ENCODE measurements around the gene PRR33. TPM values are rescaled to one million over a fixed set of nuclear protein-coding genes. Genes with fewer than 3 reads are reported as not detected.

Gene PRR33
- total and polyA plus RNA-seq, 10 of the 15 experiments (the other 5 are each of a cell fraction or from before 2014, with no cell fraction given), result 0.02 to 1.0 (median 0.38) TPM; not detected in 6

DNA sequence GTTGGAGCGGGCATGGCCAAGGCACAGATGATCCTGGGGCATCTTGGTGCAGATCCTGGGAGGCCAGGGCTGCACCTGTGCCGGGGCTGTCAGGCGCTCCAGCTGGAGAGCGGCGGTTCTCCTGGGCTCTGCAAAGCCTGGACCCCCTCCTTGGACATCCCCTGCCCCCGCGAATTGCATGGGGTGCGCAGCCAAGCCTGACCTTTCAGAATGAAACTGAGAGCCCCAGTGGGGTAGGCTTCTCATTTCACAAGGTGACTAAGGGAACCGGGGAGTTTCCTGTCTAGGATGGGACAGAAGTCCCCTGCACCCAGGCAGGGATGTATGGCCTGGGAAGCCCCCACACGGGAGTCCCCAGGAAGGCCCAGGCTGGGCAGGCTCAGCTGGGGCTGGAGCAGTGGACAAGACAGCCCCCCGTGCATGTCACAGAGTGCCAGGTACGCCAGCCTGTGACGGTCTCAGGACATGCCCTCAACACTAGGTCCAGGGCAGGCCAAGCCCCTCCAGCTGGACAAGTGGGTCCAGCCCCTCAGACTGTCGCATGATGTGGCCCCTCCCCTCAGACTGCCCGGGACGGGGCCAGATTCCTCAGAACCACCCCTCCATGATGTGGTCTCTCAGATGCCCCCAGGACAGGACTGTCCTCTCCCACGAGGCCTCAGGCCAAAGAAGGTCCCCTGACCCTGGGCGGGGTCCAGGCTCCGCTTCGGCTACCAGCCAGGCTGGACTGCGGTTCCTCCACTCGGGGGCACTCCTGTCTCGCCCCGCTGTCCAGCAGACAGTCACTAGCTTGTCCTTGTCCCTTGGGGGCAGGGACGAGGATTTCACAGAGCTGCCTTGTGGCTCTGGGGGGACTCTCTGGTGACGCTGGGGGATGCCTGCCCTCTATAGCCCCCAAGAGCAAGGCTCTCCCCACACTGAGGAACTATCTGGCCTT lies 36.5 kb downstream of the PRR33 start (continued):
- TF ChIP-seq, protein P1, sequence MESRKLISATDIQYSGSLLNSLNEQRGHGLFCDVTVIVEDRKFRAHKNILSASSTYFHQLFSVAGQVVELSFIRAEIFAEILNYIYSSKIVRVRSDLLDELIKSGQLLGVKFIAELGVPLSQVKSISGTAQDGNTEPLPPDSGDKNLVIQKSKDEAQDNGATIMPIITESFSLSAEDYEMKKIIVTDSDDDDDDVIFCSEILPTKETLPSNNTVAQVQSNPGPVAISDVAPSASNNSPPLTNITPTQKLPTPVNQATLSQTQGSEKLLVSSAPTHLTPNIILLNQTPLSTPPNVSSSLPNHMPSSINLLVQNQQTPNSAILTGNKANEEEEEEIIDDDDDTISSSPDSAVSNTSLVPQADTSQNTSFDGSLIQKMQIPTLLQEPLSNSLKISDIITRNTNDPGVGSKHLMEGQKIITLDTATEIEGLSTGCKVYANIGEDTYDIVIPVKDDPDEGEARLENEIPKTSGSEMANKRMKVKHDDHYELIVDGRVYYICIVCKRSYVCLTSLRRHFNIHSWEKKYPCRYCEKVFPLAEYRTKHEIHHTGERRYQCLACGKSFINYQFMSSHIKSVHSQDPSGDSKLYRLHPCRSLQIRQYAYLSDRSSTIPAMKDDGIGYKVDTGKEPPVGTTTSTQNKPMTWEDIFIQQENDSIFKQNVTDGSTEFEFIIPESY (IDR thresholded peaks at IDR 0.05), result no peak
- TF ChIP-seq ZNF687 (IDR thresholded peaks at IDR 0.05) (no peak), DPF2 (IDR thresholded peaks at IDR 0.05) (peak; percentile 91), NR2F1 (conservative IDR thresholded peaks at IDR 0.05) (peak; percentile 81), ZNF274 (IDR thresholded peaks at IDR 0.05; ENCODE audit: insufficient read depth, insufficient read length) (no peak), GATAD2B (conservative IDR thresholded peaks at IDR 0.05; ENCODE audit: low read depth) (peak; percentile 84; the same call in 1 of the 2 replicates), RBBP5 (conservative IDR thresholded peaks at IDR 0.05) (no peak), KDM1A (IDR thresholded peaks at IDR 0.05; ENCODE audit: borderline replicate concordance) (no peak), BMI1 (IDR thresholded peaks at IDR 0.05; ENCODE audit: borderline replicate concordance) (no peak), POU2F2 (IDR thresholded peaks at IDR 0.05; ENCODE audit: borderline replicate concordance, low read depth, low read length) (peak; percentile 82; the same call in 2 of the 3 replicates), E4F1 (IDR thresholded peaks at IDR 0.05; ENCODE audit: borderline replicate concordance, partially characterized antibody) (no peak), EP300 (IDR thresholded peaks at IDR 0.05; ENCODE audit: borderline replicate concordance in 1 of 2, control insufficient read depth in 1 of 2, low read depth in 2 of 2, low read length in 2 of 2) (peak; percentile 84 to 87), NR2C1 (IDR thresholded peaks at IDR 0.05) (no peak), BACH1 (IDR thresholded peaks at IDR 0.05; ENCODE audit: borderline replicate concordance) (peak; percentile 31; the same call in 1 of the 2 replicates), POLR2A (IDR thresholded peaks at IDR 0.05; ENCODE audit: low read depth, low read length) (peak; percentile 27; the same call in 1 of the 2 replicates), TAF1 (IDR thresholded peaks at IDR 0.05; ENCODE audit: borderline replicate concordance, low read depth, low read length) (0 out of 2 replicates have a peak, but pooled peaks have one; percentile 73), EED (IDR thresholded peaks at IDR 0.05; ENCODE audit: low read depth) (peak; percentile 100), ZZZ3 (IDR thresholded peaks at IDR 0.05; ENCODE audit: control insufficient read depth, insufficient read length, low read depth) (no peak)
- TF ChIP-seq, protein P2, sequence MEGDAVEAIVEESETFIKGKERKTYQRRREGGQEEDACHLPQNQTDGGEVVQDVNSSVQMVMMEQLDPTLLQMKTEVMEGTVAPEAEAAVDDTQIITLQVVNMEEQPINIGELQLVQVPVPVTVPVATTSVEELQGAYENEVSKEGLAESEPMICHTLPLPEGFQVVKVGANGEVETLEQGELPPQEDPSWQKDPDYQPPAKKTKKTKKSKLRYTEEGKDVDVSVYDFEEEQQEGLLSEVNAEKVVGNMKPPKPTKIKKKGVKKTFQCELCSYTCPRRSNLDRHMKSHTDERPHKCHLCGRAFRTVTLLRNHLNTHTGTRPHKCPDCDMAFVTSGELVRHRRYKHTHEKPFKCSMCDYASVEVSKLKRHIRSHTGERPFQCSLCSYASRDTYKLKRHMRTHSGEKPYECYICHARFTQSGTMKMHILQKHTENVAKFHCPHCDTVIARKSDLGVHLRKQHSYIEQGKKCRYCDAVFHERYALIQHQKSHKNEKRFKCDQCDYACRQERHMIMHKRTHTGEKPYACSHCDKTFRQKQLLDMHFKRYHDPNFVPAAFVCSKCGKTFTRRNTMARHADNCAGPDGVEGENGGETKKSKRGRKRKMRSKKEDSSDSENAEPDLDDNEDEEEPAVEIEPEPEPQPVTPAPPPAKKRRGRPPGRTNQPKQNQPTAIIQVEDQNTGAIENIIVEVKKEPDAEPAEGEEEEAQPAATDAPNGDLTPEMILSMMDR (IDR thresholded peaks at IDR 0.05 in 2 of 3, conservative IDR thresholded peaks at IDR 0.05 in 1 of 3; ENCODE audit: control insufficient read depth in 2 of 3, extremely low read depth in 1 of 3, insufficient read depth in 1 of 3, low read depth in 3 of 3, low read length in 3 of 3), result no peak
